ENCODE measurements around the gene SIM2.

DNA sequence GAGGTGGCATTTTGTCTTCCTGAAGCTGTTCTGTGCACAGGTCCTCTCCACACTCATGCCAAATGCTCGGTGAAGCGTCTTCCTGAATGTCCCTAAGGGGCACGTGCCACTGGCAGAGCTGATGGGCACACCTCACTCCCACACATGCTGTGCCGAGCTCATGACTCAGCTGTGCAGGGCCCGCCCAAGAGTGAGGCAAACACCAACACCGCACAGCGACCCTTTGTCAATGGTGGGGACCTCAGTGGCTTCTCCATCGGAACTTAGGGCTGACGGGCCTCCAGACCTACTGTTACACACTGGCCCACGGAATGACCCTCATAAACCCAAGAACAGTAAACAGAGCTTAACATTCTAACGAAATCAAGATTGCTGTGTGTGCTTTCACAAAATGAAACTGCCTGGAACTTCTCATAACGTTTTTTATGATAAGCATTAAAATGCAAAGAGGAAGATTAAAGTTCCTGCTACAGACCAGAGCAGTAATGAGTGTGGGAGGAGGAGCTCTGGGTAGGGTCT lies 89.3 kb downstream of the SIM2 start:
- TF ChIP-seq, protein P1, sequence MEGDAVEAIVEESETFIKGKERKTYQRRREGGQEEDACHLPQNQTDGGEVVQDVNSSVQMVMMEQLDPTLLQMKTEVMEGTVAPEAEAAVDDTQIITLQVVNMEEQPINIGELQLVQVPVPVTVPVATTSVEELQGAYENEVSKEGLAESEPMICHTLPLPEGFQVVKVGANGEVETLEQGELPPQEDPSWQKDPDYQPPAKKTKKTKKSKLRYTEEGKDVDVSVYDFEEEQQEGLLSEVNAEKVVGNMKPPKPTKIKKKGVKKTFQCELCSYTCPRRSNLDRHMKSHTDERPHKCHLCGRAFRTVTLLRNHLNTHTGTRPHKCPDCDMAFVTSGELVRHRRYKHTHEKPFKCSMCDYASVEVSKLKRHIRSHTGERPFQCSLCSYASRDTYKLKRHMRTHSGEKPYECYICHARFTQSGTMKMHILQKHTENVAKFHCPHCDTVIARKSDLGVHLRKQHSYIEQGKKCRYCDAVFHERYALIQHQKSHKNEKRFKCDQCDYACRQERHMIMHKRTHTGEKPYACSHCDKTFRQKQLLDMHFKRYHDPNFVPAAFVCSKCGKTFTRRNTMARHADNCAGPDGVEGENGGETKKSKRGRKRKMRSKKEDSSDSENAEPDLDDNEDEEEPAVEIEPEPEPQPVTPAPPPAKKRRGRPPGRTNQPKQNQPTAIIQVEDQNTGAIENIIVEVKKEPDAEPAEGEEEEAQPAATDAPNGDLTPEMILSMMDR (IDR thresholded peaks at IDR 0.05), result no peak
- TF ChIP-seq POLR2A (IDR thresholded peaks at IDR 0.05), result no peak

Data from lower leg skin (tissue), 3 donors.